Calu3 (cell line): ENCODE results near the gene METTL1. TPM values are rescaled to one million over a fixed set of nuclear protein-coding genes. Genes with fewer than 3 reads are reported as not detected.
"Not testable (repeated sequence)": the region's sequence is repeated elsewhere in the genome, so short reads cannot be mapped to it uniquely, and the experiment has no call there.

Experiments used
- BruUV-seq: library from RNA; stranded (reverse); fragments of 400-500 nt; replicated peaks from 2 replicates; lab custom pipeline; 2021; lab: Mats Ljungman, UMichigan
- CTCF ChIA-PET: fragments of 300-600 bp; sonication (Branson Sonifier 250); formaldehyde crosslinking; loops from one replicate; lab custom pipeline; 2022; ENCODE audit warnings: antibody characterized with exemption; lab: Charles Lee
- DNase-seq: peaks from one replicate; pipeline ENCODE4 v3.0.0; 2022
- H3K27ac Mint-ChIP-seq: one replicate; pipeline ENCODE4 v1.8.0; 2022; ENCODE audit warnings: mixed read lengths; ENCODE audit not compliant: unreplicated experiment
- H3K27me3 Mint-ChIP-seq: one replicate; pipeline ENCODE4 v1.8.0; 2022; ENCODE audit warnings: mixed read lengths; ENCODE audit not compliant: unreplicated experiment
- H3K36me3 Mint-ChIP-seq: one replicate; pipeline ENCODE4 v1.8.0; 2022; ENCODE audit warnings: mild to moderate bottlenecking, moderate library complexity, mixed read lengths; ENCODE audit not compliant: insufficient read depth, unreplicated experiment
- H3K4me1 Mint-ChIP-seq: one replicate; pipeline ENCODE4 v1.8.0; 2022; ENCODE audit warnings: mild to moderate bottlenecking, low read depth, mixed read lengths; ENCODE audit not compliant: unreplicated experiment
- H3K4me3 Mint-ChIP-seq: one replicate; pipeline ENCODE4 v1.8.0; 2022; ENCODE audit warnings: mild to moderate bottlenecking, low read depth, moderate library complexity, mixed read lengths; ENCODE audit not compliant: unreplicated experiment
- H3K9me3 Mint-ChIP-seq: one replicate; pipeline ENCODE4 v1.8.0; 2022; ENCODE audit warnings: low read depth, mixed read lengths; ENCODE audit not compliant: unreplicated experiment
- intact Hi-C: fragments of 100-400 bp; cut with micrococcal nuclease; formaldehyde crosslinking; loops from one replicate; pipeline ENCODE4 v1.10.0; 2022; ENCODE audit not compliant: unreplicated experiment
- total RNA-seq: library from RNA; stranded (reverse); gene quantifications from 2 replicates; pipeline ENCODE4 v1.2.3, GENCODE V29; 2022
- TF ChIP-seq, protein P1 (sequence below): fragments of 200-600 bp; IDR thresholded peaks from one replicate; pipeline ENCODE4 v1.8.0; 2022; ENCODE audit warnings: antibody characterized with exemption; ENCODE audit not compliant: unreplicated experiment

The METTL1 gene
- total RNA-seq, 1 experiment from 2014 or later, result 50.5 TPM

DNA sequence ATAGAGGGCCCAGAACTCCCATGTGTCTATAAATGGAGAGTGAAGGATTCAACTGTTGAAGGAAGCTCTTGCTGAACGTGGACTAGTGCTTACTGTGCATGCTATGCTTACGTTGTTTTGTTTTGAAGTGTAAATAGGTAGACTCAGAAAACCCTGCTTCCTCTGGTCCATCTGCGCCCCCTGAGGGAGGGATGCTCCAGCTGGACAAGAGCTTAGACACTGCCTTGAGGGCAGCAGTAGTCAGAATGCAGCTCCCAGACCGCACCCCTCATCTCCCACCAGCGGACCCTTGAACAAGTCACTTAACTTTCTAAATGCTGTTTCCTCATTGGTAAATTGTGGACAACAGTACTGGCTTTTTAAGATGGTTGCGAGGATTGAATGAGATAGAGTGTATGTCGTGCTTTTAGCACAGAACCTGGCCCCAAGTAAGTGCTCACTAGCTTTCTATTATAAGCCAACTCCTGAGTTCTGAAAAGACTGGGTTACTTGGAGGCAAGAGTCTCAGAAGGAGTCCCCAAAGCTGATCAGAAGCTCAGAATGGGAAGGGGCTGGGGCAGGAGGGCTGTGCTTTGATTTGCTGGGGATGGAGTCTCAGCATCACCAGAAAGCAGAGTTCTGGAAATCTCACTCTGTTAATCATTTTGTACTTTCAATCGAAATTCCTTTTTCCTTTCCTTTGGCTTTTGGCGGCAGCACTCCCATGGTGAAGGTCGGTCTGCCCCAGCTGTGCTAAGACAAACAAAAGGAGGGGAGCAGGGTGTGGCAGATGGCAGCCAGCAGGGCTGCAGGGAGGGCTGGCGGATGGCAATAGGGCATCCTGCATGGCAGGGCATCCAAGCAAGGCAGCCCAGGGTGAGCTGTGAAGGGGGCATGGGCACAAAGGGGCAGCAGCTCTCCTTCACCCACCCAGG, 48.9 kb downstream of the METTL1 start:
- no TSS peak for BruUV-seq
- DNase-seq, result no peak
- Mint-ChIP-seq H3K36me3 (peaks cover 47% of the 10 kb centered on the region), H3K4me1 (peaks cover 5% of the 10 kb centered on the region), H3K27ac (no peak overlapping the region), H3K27me3 (peaks cover 33% of the 10 kb centered on the region), H3K4me3 (no peak overlapping the region), H3K9me3 (no peaks in the 10 kb centered on the region)
- intact Hi-C loops, result no loop called here
- TF ChIP-seq, protein P1, sequence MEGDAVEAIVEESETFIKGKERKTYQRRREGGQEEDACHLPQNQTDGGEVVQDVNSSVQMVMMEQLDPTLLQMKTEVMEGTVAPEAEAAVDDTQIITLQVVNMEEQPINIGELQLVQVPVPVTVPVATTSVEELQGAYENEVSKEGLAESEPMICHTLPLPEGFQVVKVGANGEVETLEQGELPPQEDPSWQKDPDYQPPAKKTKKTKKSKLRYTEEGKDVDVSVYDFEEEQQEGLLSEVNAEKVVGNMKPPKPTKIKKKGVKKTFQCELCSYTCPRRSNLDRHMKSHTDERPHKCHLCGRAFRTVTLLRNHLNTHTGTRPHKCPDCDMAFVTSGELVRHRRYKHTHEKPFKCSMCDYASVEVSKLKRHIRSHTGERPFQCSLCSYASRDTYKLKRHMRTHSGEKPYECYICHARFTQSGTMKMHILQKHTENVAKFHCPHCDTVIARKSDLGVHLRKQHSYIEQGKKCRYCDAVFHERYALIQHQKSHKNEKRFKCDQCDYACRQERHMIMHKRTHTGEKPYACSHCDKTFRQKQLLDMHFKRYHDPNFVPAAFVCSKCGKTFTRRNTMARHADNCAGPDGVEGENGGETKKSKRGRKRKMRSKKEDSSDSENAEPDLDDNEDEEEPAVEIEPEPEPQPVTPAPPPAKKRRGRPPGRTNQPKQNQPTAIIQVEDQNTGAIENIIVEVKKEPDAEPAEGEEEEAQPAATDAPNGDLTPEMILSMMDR, result no peak
- CTCF ChIA-PET, result interaction anchor here (1.2 kb wide), 1 partner anchor 13 kb away, joined by 3 read pairs; no protein-coding TSS in a partner anchor

- DNase-seq, intact Hi-C loops, H3K9me3 Mint-ChIP-seq, BruUV-seq, H3K4me3 Mint-ChIP-seq, H3K4me1 Mint-ChIP-seq, H3K27ac Mint-ChIP-seq: not testable (repeated sequence)
- Mint-ChIP-seq H3K36me3 (peaks cover 52% of the 10 kb centered on the region), H3K27me3 (peaks cover 25% of the 10 kb centered on the region)
- CTCF ChIA-PET, result interaction anchor here (1.2 kb wide), 1 partner anchor 14 kb away, joined by 3 read pairs; no protein-coding TSS in a partner anchor
Observed at GRCh38 chr12:57721846-57722608, 49.9 kb downstream of the METTL1 start.

DNA sequence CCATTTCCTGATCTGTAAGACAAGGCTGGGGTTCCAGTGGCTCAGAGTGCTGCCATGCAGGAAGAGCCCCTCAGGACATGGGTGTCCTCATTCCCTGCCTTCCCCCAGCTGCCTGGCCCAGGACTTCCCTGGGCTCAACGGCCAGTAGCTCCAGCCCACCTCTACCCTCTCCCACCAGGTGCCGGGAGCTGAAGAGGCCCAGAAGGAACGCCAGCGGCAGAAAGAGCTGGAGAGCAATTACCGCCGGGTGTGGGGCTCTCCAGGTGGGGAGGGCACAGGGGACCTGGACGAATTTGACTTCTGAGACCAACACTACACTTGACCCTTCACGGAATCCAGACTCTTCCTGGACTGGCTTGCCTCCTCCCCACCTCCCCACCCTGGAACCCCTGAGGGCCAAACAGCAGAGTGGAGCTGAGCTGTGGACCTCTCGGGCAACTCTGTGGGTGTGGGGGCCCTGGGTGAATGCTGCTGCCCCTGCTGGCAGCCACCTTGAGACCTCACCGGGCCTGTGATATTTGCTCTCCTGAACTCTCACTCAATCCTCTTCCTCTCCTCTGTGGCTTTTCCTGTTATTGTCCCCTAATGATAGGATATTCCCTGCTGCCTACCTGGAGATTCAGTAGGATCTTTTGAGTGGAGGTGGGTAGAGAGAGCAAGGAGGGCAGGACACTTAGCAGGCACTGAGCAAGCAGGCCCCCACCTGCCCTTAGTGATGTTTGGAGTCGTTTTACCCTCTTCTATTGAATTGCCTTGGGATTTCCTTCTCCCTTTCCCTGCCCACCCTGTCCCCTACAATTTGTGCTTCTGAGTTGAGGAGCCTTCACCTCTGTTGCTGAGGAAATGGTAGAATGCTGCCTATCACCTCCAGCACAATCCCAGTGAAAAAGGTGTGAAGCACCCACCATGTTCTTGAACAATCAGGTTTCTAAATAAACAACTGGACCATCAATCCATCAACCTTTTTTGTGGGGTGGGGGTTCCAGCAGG, 51.0 kb downstream of the METTL1 start:
- Mint-ChIP-seq H3K4me3 (no peak overlapping the region), H3K27me3 (peaks cover 25% of the 10 kb centered on the region), H3K36me3 (peaks cover 55% of the 10 kb centered on the region), H3K9me3 (no peaks in the 10 kb centered on the region), H3K4me1 (no peaks in the 10 kb centered on the region), H3K27ac (no peak overlapping the region)
- no peak for DNase-seq
- TF ChIP-seq, protein P1, result no peak
- TSS peak; percentile 82 for BruUV-seq
- CTCF ChIA-PET, result no interaction called here
- intact Hi-C loops, result no loop called here

GRCh38 chr12:57719777-57720605, 51.9 kb downstream of the METTL1 start:
- H3K36me3 Mint-ChIP-seq, result peaks cover 53% of the 10 kb centered on the region
- H3K4me1 Mint-ChIP-seq, result no peaks in the 10 kb centered on the region
- intact Hi-C loops, result no loop called here
- H3K9me3 Mint-ChIP-seq, result no peaks in the 10 kb centered on the region
- DNase-seq, result no peak
- CTCF ChIA-PET, result no interaction called here
- peaks cover 17% of the 10 kb centered on the region for H3K27me3 Mint-ChIP-seq
- no TSS peak for BruUV-seq
- no peak overlapping the region for H3K27ac Mint-ChIP-seq
- H3K4me3 Mint-ChIP-seq, result no peak overlapping the region
- TF ChIP-seq, protein P1, result no peak
